Measurements from ENCODE around the gene CFTR.

CFTR gene

DNA sequence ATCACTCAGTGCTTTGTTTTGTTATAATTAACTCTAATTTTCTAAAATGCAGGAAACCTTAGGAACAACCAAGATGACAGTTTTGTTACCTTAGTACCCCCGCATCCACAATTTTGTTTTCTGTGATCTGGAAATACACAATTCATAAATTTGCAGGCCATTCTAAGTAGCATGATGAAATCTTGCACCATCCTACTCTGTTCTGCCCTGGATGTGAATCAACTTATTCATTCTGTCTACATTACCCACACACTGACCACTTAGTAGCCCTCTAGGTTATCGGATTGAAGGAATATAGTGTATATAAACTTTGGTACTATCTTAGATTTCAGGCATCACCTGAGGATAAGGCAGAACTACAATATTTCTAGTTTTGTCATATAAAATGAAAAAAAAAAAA is 237.5 kb downstream of the CFTR start:
- Histone ChIP-seq H3K4me1 (ENCODE audit: control insufficient read depth, insufficient read depth, low read length) (no peaks in the 10 kb centered on the region), H3K36me3 (ENCODE audit: control insufficient read depth in 2 of 2, insufficient read depth in 1 of 2, low read length in 2 of 2) (no peaks in the 10 kb centered on the region; a peak in 1 of 3 replicates), H3K4me3 (ENCODE audit: low read depth, low read length) (no peak overlapping the region), H3K9me3 (ENCODE audit: control insufficient read depth, insufficient read depth, low read depth, low read length) (no peaks in the 10 kb centered on the region), H3K27ac (ENCODE audit: extremely low read depth, low read depth, low read length) (no peak overlapping the region)
- TF ChIP-seq, protein P1, sequence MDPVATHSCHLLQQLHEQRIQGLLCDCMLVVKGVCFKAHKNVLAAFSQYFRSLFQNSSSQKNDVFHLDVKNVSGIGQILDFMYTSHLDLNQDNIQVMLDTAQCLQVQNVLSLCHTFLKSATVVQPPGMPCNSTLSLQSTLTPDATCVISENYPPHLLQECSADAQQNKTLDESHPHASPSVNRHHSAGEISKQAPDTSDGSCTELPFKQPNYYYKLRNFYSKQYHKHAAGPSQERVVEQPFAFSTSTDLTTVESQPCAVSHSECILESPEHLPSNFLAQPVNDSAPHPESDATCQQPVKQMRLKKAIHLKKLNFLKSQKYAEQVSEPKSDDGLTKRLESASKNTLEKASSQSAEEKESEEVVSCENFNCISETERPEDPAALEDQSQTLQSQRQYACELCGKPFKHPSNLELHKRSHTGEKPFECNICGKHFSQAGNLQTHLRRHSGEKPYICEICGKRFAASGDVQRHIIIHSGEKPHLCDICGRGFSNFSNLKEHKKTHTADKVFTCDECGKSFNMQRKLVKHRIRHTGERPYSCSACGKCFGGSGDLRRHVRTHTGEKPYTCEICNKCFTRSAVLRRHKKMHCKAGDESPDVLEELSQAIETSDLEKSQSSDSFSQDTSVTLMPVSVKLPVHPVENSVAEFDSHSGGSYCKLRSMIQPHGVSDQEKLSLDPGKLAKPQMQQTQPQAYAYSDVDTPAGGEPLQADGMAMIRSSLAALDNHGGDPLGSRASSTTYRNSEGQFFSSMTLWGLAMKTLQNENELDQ (tag by site-specific recombination; IDR thresholded peaks at IDR 0.05; ENCODE audit: low read depth): no peak
- 0 out of 2 replicates have a peak, but pooled peaks have one; percentile 28 for TF ChIP-seq ZNF335 (tag by site-specific recombination; conservative IDR thresholded peaks at IDR 0.05)
- ChIA-PET POLR2A (no interaction called here), CTCF (interaction anchor here (0.6 to 1.3 kb wide), 3 partner anchors 10 to 1775 kb away, joined by 3 to 4 read pairs (median 3); no protein-coding TSS in a partner anchor)
